Kidney epithelial cell (primary cell): ENCODE data around the gene OR5K4. TPM values are rescaled to one million over a fixed set of nuclear protein-coding genes. Genes with fewer than 3 reads are reported as not detected.

ENCODE experiments used
- DNase-seq: peaks from one replicate; pipeline ENCODE4 v3.0.0-alpha.2; 2010; ENCODE audit warnings: low read depth
- H3K27me3 ChIP-seq: 2 replicates; pipeline ENCODE4 v1.6.0; 2011; ENCODE audit warnings: low read length; ENCODE audit not compliant: control insufficient read depth, insufficient read depth
- H3K36me3 ChIP-seq: 2 replicates; pipeline ENCODE4 v1.5.1; 2011; ENCODE audit warnings: low read length; ENCODE audit not compliant: control insufficient read depth, insufficient read depth
- H3K4me3 ChIP-seq: 2 replicates; pipeline ENCODE4 v1.5.1; 2011; ENCODE audit warnings: low read depth, mild to moderate bottlenecking, control low read depth, low read length
- total RNA-seq: library from RNA; depleted of rRNA; stranded (reverse); fragments of >200 nt; gene quantifications from 2 replicates; pipeline ENCODE4 v1.2.3, GENCODE V29; 2015
- TF ChIP-seq, protein P1 (sequence below): IDR thresholded peaks from 2 replicates; pipeline ENCODE4 v1.5.1; 2011; ENCODE audit warnings: mild to moderate bottlenecking, moderate library complexity, low read length, control low read depth, inconsistent platforms; ENCODE audit not compliant: insufficient read depth, poor library complexity, severe bottlenecking

OR5K4 gene
- total RNA-seq, 1 donor from 2014 or later = not detected

DNA sequence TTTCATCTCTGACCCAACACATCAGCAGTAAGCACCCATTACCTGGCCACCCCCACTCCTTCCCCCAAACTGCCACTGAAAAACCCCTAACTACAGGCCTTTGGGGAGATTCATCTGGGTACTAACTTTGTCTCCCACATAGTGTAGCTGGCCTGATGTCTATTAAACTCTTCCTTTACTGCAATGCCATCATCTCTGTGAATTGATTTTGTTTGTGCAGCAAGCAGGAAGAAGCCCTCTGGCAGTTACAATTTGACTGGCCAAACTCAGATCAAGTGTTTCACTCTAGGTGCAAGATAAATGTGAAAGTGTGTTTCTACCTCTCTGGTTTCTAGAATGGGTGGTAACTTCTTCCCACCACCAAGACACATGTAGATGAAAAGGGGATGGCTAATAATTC lies 26.7 kb upstream of the OR5K4 start:
- TF ChIP-seq, protein P1, sequence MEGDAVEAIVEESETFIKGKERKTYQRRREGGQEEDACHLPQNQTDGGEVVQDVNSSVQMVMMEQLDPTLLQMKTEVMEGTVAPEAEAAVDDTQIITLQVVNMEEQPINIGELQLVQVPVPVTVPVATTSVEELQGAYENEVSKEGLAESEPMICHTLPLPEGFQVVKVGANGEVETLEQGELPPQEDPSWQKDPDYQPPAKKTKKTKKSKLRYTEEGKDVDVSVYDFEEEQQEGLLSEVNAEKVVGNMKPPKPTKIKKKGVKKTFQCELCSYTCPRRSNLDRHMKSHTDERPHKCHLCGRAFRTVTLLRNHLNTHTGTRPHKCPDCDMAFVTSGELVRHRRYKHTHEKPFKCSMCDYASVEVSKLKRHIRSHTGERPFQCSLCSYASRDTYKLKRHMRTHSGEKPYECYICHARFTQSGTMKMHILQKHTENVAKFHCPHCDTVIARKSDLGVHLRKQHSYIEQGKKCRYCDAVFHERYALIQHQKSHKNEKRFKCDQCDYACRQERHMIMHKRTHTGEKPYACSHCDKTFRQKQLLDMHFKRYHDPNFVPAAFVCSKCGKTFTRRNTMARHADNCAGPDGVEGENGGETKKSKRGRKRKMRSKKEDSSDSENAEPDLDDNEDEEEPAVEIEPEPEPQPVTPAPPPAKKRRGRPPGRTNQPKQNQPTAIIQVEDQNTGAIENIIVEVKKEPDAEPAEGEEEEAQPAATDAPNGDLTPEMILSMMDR = no peak
- Histone ChIP-seq H3K4me3 (no peak overlapping the region), H3K36me3 (no peaks in the 10 kb centered on the region), H3K27me3 (peaks cover 10% of the 10 kb centered on the region)
- no peak for DNase-seq

DNA sequence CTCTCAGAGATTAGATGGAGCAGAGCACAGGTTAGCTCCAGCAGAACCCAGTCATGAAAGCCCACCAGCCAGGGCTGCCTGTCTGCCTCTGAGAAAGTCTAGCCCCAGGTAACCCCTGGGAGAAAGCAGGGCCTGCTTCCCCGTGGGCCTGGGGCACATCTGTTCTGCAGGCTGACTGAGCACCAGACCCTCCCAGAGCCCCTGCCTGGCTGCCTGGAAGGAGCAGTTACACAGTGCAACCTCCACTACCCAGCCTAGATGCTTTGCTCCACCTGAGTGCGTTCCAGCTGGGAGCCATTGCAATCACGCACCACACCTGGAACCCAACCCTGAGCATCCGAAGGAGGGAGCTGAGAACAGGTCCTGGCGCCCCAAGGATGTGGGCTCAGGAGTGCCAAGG lies 24.7 kb upstream of the OR5K4 start:
- DNase-seq = no peak
- TF ChIP-seq, protein P1 = no peak
- no peaks in the 10 kb centered on the region for H3K36me3 ChIP-seq
- H3K4me3 ChIP-seq = no peak overlapping the region
- H3K27me3 ChIP-seq = peaks cover 10% of the 10 kb centered on the region

DNA sequence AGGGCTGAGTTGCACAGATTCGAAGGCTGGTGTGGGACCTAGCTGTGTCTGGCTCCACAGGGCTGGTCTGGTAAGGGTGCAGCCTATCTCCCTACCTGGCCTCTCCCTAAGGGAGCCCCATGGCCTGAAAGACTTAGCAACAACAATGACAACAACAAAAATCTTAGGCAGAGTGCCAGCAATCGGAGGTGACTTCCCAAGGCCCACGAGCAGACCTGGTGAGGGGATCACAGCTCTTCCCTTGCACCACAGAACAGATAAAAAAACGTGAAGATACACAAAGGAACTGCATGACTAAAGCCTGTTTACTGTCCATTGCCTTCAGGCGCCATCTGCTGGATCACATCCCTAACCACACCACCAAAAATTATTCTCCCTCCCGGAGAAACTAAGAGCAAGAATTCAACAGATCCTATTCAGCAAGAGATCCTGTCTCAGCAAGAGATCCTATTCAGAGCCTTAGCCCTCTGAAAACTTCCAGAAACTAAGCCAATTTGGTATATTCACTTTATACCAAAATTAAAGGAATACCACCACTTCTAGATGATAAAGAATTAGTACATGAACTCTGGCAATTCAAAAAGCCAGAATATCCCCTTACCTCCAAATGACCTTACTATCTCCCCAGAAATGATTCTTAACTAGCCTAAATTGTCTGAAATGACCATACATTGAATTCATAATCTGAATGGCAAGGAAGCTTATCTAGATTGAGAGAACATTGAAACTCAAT lies 24.1 kb upstream of the OR5K4 start:
- Histone ChIP-seq H3K27me3 (peaks cover 10% of the 10 kb centered on the region), H3K4me3 (no peak overlapping the region), H3K36me3 (no peaks in the 10 kb centered on the region)
- no peak for DNase-seq
- TF ChIP-seq, protein P1 = peak; percentile 74

DNA sequence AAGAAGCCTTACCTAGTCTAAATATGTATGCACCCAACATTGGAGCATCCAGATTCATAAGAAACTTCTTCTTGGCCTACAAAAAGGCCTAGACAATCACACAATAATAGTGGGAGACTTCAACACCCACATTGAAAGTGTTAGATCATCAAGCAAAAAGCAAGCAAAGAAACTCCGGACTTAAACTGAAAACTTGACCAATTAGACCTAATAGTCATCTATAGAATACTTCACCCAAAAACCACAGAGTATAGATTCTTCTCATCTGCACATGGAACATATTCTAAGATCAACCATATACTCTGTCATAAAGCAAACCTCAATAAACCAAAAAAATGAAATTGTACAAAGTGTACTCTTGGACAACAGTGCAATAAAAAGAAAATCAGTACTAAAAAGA lies 22.3 kb upstream of the OR5K4 start:
- TF ChIP-seq, protein P1 = no peak
- DNase-seq = no peak
- H3K4me3 ChIP-seq = no peak overlapping the region
- no peaks in the 10 kb centered on the region for H3K36me3 ChIP-seq
- H3K27me3 ChIP-seq = peaks cover 10% of the 10 kb centered on the region

DNA sequence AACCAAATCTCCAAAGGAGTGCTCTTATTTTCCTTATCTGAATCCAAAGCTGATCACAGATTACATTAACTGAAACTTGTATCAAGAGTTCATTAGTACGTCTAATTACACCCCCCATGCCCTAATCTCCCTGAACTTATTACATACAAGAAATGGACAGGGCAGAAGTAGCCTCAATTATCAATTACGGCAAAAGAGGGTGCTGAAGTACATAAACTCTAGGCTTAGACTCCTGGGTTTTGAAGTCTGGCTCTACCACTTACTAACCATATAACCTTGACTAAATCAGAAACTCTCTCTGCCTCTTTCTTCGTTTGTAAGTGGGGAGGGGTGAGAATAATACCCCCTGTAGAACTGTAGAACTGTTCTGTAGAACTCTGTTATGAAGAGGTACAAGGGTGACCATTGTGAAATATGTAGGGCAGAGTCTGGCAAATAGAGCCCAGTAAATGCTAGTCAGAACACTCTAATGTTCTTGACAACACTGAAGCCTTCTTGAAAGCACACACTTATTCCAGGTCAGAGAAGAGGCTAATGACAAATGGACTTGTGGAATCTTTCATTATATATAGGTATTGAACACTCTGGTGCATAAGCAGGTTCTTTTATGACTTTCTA lies 19.6 kb upstream of the OR5K4 start:
- TF ChIP-seq, protein P1 = peak; percentile 15
- Histone ChIP-seq H3K36me3 (no peaks in the 10 kb centered on the region), H3K4me3 (no peak overlapping the region), H3K27me3 (peaks cover 4% of the 10 kb centered on the region)
- DNase-seq = no peak
